Right lobe of liver (tissue), 6 donors: ENCODE measurements around the gene PRKAR2B. TPM values are rescaled to one million over a fixed set of nuclear protein-coding genes. Genes with fewer than 3 reads are reported as not detected.

Experiments used
- ATAC-seq, 4 donors: fragments of 200-7000 bp; cut with Tn5 transposase; one replicate each; pipeline ENCODE4 v1.9.1; 2020; ENCODE audit warnings: mild to moderate bottlenecking in 4 of 4, moderate library complexity in 4 of 4
- DNase-seq, 3 donors: peaks; one replicate each; pipeline ENCODE4 v3.0.0-alpha.2; 2020
- H3K27ac ChIP-seq, 3 donors: fragments of 200-600 bp; one replicate each; pipeline ENCODE4 v1.8.0; 2022
- H3K27me3 ChIP-seq, 2 donors: fragments of 200-600 bp; one replicate each; pipeline ENCODE4 v1.8.0; 2022
- H3K36me3 ChIP-seq, 4 donors: fragments of 200-600 bp; sonication (generic) in 1 of 4; one replicate each; pipeline versions ENCODE4 v1.5.1 to v1.8.0; 2017 to 2022; ENCODE audit warnings: control low read depth in 1 of 4
- H3K4me1 ChIP-seq, 4 donors: fragments of 200-600 bp; sonication (generic) in 1 of 4; one replicate each; pipeline versions ENCODE4 v1.5.1 to v1.8.0; 2017 to 2022; ENCODE audit warnings: control low read depth in 1 of 4
- H3K4me3 ChIP-seq, 3 donors: fragments of 200-600 bp; one replicate each; pipeline ENCODE4 v1.8.0; 2022
- H3K9me3 ChIP-seq, 4 donors: fragments of 200-600 bp; sonication (generic) in 1 of 4; one replicate each; pipeline versions ENCODE4 v1.5.1 to v1.8.0; 2017 to 2022; ENCODE audit warnings: control low read depth in 1 of 4
- POLR2A ChIP-seq: fragments of 450-650 bp; IDR thresholded peaks from one replicate; pipeline ENCODE4 v1.6.1; 2017; ENCODE audit warnings: antibody characterized with exemption, mild to moderate bottlenecking
- WGBS: methylation state at CpG from one replicate; pipeline ENCODE4 v1.1.6; 2018; ENCODE audit warnings: low coverage, low lambda C conversion rate; ENCODE audit not compliant: insufficient coverage; ENCODE audit errors: missing lambda C conversion rate; 5-methylcytosine and 5-hydroxymethylcytosine counted together
- intact Hi-C, 2 donors: fragments of 100-400 bp; cut with DNase I; formaldehyde crosslinking; loops; one replicate each; pipeline versions ENCODE4 v1.11.2 to v1.14.1; 2022
- total RNA-seq, 6 experiments: library from RNA; depleted of rRNA in 2 of 6; stranded (reverse); fragments of >200 nt in 2 of 6; fragmentation: NEBNext Ultra II Directional in 3 of 6; extraction: Animal tissue kit (Norgen Biotek cat#: 25700) in 3 of 6; gene quantifications; one replicate each; pipeline versions ENCODE4 v1.1.0 to v1.2.4, GENCODE V29; 2016 to 2023
- TF ChIP-seq, protein P1 (sequence below), 4 donors: fragments of 200-600 bp in 3 of 4; fragments of 450-650 bp in 1 of 4; IDR thresholded peaks; one replicate each; pipeline versions ENCODE4 v1.5.1 to v1.8.0; 2016 to 2022; ENCODE audit warnings: antibody characterized with exemption in 4 of 4, mild to moderate bottlenecking in 2 of 4
- donor health status: DM: no; HTN: yes; CAD: no.
- donor health status: DM: no; HTN: no; CAD: no.
- donor health status: DM: no; HTN: no; CAD: no.
- donor health status: DM: no; HTN: yes; CAD: no.
- donor health status: DM: no; HTN: yes; CAD: no.

Gene PRKAR2B
- total RNA-seq, 6 experiments from 2014 or later = 1.4 to 2.9 (median 1.8) TPM

DNA sequence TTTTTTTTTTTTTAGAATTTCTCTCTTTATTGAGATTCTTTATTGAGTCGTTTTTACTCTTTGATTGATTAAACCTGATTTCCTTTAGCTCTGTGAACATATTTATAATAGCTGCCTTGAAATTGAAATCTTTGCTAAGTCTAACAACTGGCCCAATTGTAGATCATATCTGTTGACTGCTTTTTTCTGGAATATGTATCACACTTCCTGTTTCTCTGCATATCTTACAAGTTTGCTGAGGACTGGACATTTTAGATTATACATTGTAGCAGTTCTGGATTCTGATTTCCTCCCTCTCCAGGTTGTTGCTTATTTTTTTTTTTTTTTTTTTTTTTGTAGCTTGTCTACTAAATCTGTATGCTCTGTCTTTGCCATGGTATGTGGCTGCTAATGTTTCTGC lies 56.3 kb downstream of the PRKAR2B start:
- no peak for ATAC-seq
- Histone ChIP-seq H3K36me3 (no peaks in the 10 kb centered on the region), H3K27me3 (no peaks in the 10 kb centered on the region), H3K4me3 (no peak overlapping the region), H3K4me1 (peaks cover 0 to 2% (median 0%) of the 10 kb centered on the region in 4 donors), H3K27ac (no peak overlapping the region), H3K9me3 (no peaks in the 10 kb centered on the region)
- TF ChIP-seq, protein P1, sequence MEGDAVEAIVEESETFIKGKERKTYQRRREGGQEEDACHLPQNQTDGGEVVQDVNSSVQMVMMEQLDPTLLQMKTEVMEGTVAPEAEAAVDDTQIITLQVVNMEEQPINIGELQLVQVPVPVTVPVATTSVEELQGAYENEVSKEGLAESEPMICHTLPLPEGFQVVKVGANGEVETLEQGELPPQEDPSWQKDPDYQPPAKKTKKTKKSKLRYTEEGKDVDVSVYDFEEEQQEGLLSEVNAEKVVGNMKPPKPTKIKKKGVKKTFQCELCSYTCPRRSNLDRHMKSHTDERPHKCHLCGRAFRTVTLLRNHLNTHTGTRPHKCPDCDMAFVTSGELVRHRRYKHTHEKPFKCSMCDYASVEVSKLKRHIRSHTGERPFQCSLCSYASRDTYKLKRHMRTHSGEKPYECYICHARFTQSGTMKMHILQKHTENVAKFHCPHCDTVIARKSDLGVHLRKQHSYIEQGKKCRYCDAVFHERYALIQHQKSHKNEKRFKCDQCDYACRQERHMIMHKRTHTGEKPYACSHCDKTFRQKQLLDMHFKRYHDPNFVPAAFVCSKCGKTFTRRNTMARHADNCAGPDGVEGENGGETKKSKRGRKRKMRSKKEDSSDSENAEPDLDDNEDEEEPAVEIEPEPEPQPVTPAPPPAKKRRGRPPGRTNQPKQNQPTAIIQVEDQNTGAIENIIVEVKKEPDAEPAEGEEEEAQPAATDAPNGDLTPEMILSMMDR (IDR thresholded peaks at IDR 0.05) = no peak
- no peak for TF ChIP-seq POLR2A
- intact Hi-C loops = no loop called here
- DNase-seq = no peak
- 13% methylated on average over 1 of the region's 1 CpG for WGBS

DNA sequence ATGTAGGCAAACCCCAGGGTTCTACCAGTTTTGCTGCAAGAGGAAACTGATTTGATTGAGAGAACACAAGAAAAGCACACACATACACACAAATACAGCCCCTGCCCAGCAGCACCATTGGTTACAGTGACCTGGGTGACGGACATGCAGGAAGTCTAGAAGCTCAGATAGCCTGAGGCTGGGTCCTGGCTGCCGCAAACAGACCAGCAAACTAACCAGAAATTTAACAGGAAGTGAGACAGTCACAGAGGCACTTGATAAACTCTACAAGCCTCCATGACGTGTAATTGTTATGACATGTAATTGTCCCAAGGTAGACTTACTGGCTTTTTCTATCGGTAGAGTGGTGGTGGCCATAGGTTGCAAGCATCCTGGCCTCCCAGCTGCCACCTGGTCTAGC lies 58.9 kb downstream of the PRKAR2B start:
- Histone ChIP-seq H3K27ac (no peak overlapping the region), H3K27me3 (no peaks in the 10 kb centered on the region), H3K36me3 (no peaks in the 10 kb centered on the region), H3K9me3 (no peaks in the 10 kb centered on the region), H3K4me1 (peaks cover 0 to 2% (median 0%) of the 10 kb centered on the region in 4 donors), H3K4me3 (no peak overlapping the region)
- no peak for DNase-seq
- TF ChIP-seq POLR2A = no peak
- TF ChIP-seq, protein P1 (IDR thresholded peaks at IDR 0.05) = no peak
- intact Hi-C loops = no loop called here
- WGBS = no CpG with 5 or more reads among the region's 4 CpGs
- peak; percentile 56 to 69 (median 66) for ATAC-seq

DNA sequence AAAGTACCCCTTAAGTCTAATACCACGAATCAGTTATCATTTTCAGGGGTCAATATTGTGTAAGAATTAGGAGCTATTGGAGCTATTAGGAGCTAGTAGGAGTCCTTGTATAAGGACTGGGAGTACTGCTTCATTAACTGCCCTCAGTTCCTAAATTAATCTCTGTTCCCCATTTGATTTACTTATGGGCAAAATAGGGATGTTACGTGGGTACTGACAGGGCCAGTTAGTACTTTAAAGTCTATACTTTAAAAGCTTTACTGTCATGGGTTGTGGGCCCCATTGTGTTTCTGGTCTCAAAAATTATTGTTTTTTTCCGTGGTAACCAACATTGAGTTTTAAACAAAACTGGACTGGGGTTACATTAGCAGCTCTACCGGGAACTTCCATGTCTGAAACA lies 60.3 kb downstream of the PRKAR2B start:
- H3K9me3 ChIP-seq = no peaks in the 10 kb centered on the region
- ATAC-seq = no peak
- no peaks in the 10 kb centered on the region for H3K36me3 ChIP-seq
- no peak for DNase-seq
- H3K27me3 ChIP-seq = no peaks in the 10 kb centered on the region
- H3K4me3 ChIP-seq = no peak overlapping the region
- intact Hi-C loops = no loop called here
- TF ChIP-seq POLR2A = no peak
- TF ChIP-seq, protein P1 (IDR thresholded peaks at IDR 0.05) = no peak
- WGBS = 81% methylated on average over 4 of the region's 4 CpGs
- H3K4me1 ChIP-seq = peaks cover 0 to 2% (median 0%) of the 10 kb centered on the region in 4 donors
- no peak overlapping the region for H3K27ac ChIP-seq

DNA sequence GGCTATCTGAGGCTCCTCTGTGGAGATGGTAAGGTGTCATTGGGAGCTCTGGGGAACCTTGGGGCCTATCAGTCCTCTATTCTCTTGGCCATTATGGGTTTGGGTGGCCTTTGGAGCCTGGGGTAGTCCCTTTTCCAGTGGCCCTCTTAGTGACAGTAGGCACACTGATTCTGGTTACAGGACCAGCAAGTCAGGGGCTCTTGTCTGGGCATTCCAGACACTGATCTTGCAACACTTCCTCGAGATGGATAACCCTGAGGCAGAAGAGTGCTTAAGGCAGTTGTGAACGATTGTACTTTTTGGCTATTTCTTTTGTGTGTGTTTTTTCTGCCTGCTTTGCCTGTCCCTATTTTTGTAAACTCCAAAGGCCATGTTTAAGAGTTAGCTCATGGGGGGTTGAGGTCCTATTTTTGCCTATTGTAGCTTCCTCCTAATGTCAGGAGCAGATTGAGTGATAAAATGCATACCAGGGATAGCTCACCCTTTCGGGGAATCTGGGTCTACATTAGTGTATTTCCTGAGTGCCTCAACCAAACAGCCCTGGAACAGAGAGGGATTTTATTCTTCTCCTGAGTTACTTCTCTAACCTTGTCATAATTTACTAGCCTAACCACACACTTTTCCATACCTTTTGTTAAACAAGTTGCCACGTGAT lies 61.2 kb downstream of the PRKAR2B start:
- 42% methylated on average over 4 of the region's 4 CpGs for WGBS
- H3K9me3 ChIP-seq = no peaks in the 10 kb centered on the region
- no peak overlapping the region for H3K27ac ChIP-seq
- peaks cover 0 to 2% (median 0%) of the 10 kb centered on the region in 4 donors for H3K4me1 ChIP-seq
- TF ChIP-seq, protein P1 (IDR thresholded peaks at IDR 0.05) = no peak
- TF ChIP-seq POLR2A = no peak
- no peaks in the 10 kb centered on the region for H3K27me3 ChIP-seq
- DNase-seq = no peak
- ATAC-seq = no peak
- intact Hi-C loops = no loop called here
- H3K4me3 ChIP-seq = no peak overlapping the region
- no peaks in the 10 kb centered on the region for H3K36me3 ChIP-seq
